HG02798 (cell line): ENCODE results near the gene PPP3CB.

Experiments
- ATAC-seq: cut with Tn5 transposase; IDR thresholded peaks from one replicate; pipeline ENCODE4 v1.9.1; 2021; ENCODE audit warnings: mild to moderate bottlenecking; ENCODE audit not compliant: unreplicated experiment, poor library complexity

PPP3CB gene

GRCh38 chr10:73485320-73485719 is 10.5 kb downstream of the PPP3CB start:
- no peak for ATAC-seq

GRCh38 chr10:73480158-73480557 is 15.7 kb downstream of the PPP3CB start:
- ATAC-seq = no peak

GRCh38 chr10:73478636-73479035 is 17.2 kb downstream of the PPP3CB start:
- ATAC-seq = no peak

GRCh38 chr10:73471226-73471625 is 24.6 kb downstream of the PPP3CB start:
- ATAC-seq = no peak

- no peak for ATAC-seq
Measured at GRCh38 chr10:73469579-73469978, 26.2 kb downstream of the PPP3CB start.

- ATAC-seq = no peak
Measured at GRCh38 chr10:73467206-73467605, 28.6 kb downstream of the PPP3CB start.

- ATAC-seq = no peak
Measured at GRCh38 chr10:73465978-73466726, 29.7 kb downstream of the PPP3CB start.

GRCh38 chr10:73460897-73461296 is 34.9 kb downstream of the PPP3CB start:
- ATAC-seq = no peak

- ATAC-seq = no peak
Measured at GRCh38 chr10:73459683-73460314, 36.0 kb downstream of the PPP3CB start.

GRCh38 chr10:73456187-73456890 is 39.5 kb downstream of the PPP3CB start:
- no peak for ATAC-seq

- ATAC-seq = no peak
Measured at GRCh38 chr10:73449113-73449512, 46.7 kb downstream of the PPP3CB start.

- ATAC-seq = no peak
Measured at GRCh38 chr10:73448384-73448783, 47.4 kb downstream of the PPP3CB start.

- no peak for ATAC-seq
Measured at GRCh38 chr10:73446926-73447325, 48.9 kb downstream of the PPP3CB start.

GRCh38 chr10:73444457-73444856 is 51.4 kb downstream of the PPP3CB start:
- no peak for ATAC-seq

GRCh38 chr10:73439605-73440312 is 56.1 kb downstream of the PPP3CB start:
- no peak for ATAC-seq

GRCh38 chr10:73439055-73439454 is 56.8 kb downstream of the PPP3CB start:
- no peak for ATAC-seq

- no peak for ATAC-seq
Measured at GRCh38 chr10:73433538-73433867, 62.3 kb downstream of the PPP3CB start, which contains the start of gene MSS51. MSS51 (minus strand) TSS chr10:73433561; CDS start chr10:73428284, 5,277 bp downstream.

GRCh38 chr10:73432646-73433537 is 62.9 kb downstream of the PPP3CB start:
- ATAC-seq = no peak

- ATAC-seq = no peak
Measured at GRCh38 chr10:73426318-73426717, 69.5 kb downstream of the PPP3CB start.

GRCh38 chr10:73424478-73424877 is 71.3 kb downstream of the PPP3CB start:
- no peak for ATAC-seq
